PC-3 (cell line): ENCODE data around the gene IGDCC3.

Source experiments
- CTCF ChIP-seq: fragments of 300-600 bp; sonication (generic); conservative IDR thresholded peaks from 2 replicates; pipeline ENCODE4 v1.5.1; 2017; ENCODE audit warnings: antibody characterized with exemption, low read depth, mild to moderate bottlenecking, low read length
- EZH2 ChIP-seq: fragments of 300-600 bp; sonication (generic); IDR thresholded peaks from one replicate; pipeline ENCODE4 v1.6.1; 2017; ENCODE audit warnings: antibody characterized with exemption, mild to moderate bottlenecking, low read length; ENCODE audit not compliant: unreplicated experiment

- TF ChIP-seq CTCF (no peak), EZH2 (no peak)
These were observed 67.2 kb downstream of the IGDCC3 start for GRCh38 chr15:65310431-65311137.
